Dedifferentiated amniotic fluid mesenchymal stem cell (primary cell): ENCODE results near the gene NFIX.

Experiments
- DNase-seq: peaks from one replicate; pipeline ENCODE4 v3.0.0-alpha.2; 2016; ENCODE audit errors: extremely low spot score

Gene NFIX

GRCh38 chr19:13074378-13074777 lies 79.1 kb downstream of the NFIX start:
- no peak for DNase-seq

DNA sequence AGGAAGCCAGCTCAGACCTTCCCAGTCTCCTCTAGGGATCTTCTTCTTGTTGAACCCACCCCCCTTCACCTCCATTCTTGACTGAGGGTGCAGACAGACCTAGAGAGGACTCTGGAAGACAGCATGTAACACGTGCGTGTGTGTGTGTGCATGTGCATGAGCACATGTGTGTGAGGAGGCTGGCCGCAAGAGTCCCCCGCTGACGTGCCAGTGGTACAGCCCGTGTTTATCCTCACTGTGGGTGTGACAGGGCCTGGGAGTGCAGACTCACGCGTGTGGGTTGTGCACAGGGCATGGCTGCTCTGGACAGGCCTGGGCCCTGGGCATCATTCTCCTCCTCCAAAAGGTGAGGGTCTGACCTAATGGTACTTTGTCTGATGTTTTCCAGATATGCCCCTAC lies 81.0 kb downstream of the NFIX start:
- DNase-seq: no peak

- no peak for DNase-seq
Measured at GRCh38 chr19:13076787-13077186, 81.5 kb downstream of the NFIX start.

GRCh38 chr19:13077240-13077639 lies 82.0 kb downstream of the NFIX start:
- no peak for DNase-seq

GRCh38 chr19:13078381-13078780 lies 83.1 kb downstream of the NFIX start:
- DNase-seq: no peak

GRCh38 chr19:13078897-13079541 lies 83.7 kb downstream of the NFIX start:
- DNase-seq: no peak

GRCh38 chr19:13079542-13079986 lies 84.3 kb downstream of the NFIX start:
- peak; percentile 67 for DNase-seq

- DNase-seq: no peak
Measured at GRCh38 chr19:13082192-13083007, 87.1 kb downstream of the NFIX start.

- no peak for DNase-seq
Measured at GRCh38 chr19:13083008-13083404, 87.7 kb downstream of the NFIX start.

DNA sequence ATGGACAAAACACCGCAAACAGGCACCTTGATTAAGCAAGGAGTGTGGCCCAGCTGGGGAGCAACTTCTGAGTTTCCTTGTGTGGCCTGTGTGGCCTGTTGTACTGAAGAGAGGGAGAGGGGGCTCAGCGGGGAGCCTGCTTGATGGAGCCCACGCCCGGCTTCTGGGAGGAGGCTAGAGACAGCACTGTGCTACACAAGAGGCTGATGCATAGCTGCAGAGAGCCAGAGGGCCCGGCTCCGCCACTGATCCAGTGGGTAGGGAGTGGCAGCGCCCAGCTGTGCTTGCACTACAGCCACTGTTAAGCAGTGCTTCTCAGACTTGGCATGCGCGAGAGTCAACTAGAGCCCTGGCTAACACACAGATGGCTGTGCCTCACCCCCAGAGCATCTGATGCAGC lies 88.4 kb downstream of the NFIX start:
- DNase-seq: no peak

DNA sequence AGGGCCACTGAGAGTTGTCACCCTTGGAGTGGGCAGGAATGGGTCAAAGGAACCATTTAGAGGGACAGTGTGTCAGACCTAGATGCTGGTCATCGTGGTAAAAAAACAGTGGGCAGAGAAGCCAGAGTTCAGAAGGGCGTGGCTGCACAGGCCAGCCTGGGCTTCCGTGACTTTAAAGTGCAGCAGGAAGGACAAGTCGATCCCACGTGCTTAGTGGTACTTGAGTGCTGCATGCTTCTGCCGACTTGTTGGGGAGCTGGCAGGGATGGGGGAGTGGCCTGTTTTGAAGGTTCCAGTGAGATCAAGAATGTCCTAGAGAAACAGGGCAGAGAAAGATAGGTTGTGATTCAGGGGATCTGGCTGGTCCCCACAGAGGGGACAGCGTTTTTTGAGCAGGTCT lies 90.4 kb downstream of the NFIX start:
- no peak for DNase-seq

DNA sequence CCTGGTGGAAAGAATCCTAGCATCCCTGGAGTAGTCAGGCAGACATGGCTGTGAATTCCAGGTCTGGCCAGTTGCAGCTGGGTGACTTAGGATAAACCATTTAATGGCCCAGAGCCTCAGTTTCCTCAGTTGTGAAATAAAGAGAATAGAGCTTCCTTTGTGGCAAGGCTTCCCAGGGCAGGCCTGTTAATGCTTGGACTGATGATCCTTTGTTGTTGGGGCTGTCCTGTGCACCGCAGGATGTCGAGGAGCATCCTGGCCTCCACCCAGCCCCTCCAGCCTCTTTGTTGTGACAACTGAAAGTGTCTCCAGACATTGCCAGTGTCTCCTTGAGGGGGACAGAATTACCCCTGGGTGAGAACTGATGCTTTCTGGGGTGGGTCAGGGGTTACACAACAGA lies 91.1 kb downstream of the NFIX start:
- DNase-seq: no peak

DNA sequence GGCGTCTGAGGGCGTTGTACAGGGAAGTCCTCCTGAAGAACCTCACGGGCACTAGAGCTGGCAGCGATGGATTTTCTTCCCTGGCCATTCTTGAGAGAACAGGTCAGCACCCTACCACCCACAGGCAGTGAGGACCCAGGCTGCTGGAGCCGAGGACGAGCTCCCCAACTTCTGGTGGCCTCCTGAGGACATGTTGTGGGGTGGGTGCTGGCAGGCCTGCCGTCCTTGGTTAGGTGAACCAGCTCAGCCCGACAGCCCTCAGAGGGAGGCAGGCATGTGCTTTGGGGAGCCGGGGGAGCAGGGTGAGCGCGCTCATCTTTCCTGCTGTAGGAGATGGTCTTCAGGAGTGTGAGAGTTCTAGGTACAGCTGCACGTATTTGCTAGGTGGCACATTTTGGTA lies 92.0 kb downstream of the NFIX start:
- no peak for DNase-seq

- DNase-seq: no peak
Measured at GRCh38 chr19:13087795-13088537, 92.7 kb downstream of the NFIX start.

DNA sequence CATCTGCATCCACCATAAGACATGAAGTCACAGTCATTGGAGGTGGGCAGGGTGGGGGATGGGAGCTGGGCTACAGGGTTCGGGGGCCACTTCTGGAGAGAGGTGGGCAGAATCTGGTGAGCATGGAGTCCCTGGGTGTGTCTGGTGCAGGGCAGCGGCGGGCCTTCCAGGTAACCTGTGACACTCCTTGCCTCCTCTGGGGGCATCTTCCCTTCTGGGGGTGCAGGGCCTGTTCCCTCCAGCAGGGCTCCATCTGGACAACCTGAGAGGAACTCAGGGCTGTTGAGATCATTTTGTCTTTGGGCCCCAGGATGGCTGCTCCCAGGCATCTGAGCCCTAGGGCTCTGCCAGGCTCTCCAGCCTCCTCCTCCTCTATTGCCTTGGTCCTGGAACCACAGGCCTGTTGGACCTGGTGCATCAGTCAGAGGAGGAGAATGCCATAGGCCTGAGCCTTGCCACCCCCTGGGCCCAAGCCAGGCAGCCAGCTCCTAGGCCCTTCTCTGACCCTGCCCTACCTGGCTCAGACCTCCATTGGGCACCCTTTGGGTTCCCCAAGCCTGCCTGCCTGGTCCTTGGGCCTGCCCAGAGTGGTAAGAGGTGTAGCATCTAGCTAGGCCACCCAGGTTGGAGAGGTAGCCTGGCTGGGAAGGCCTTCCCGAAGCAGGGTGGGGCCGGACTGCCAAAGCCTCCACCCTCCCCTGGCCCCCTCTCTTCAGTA lies 94.0 kb downstream of the NFIX start:
- no peak for DNase-seq

DNA sequence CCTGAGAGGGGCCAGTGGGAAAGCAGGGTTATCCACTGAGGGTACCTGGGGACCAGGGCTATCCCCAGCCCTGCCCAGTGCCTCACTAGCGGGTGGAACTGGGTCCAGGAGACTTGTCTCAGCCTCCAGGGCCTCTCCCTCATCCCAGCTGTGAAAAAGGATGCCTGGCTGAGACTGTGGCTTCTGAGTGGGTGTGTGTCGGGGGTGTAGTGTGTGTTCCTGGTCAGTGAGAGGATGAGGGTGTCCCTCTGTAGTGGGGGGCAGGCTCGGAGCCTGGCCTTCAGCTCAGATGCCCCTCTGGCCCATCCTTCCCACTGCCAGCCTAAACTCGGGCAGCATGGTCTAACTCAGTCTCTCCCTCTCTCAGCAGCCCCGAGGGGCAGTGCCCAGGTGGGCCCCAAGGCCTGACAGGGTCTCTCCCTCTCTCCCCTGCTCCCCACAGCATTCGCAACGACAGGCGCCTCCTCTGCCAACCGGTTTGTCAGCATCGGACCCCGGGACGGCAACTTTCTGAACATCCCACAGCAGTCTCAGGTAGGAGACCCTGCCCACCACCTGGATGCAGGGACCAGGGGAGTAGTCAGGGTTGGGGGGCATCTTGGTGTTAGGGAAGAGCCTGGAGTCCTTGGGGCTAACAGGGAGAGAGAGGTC lies 94.7 kb downstream of the NFIX start:
- DNase-seq: no peak

DNA sequence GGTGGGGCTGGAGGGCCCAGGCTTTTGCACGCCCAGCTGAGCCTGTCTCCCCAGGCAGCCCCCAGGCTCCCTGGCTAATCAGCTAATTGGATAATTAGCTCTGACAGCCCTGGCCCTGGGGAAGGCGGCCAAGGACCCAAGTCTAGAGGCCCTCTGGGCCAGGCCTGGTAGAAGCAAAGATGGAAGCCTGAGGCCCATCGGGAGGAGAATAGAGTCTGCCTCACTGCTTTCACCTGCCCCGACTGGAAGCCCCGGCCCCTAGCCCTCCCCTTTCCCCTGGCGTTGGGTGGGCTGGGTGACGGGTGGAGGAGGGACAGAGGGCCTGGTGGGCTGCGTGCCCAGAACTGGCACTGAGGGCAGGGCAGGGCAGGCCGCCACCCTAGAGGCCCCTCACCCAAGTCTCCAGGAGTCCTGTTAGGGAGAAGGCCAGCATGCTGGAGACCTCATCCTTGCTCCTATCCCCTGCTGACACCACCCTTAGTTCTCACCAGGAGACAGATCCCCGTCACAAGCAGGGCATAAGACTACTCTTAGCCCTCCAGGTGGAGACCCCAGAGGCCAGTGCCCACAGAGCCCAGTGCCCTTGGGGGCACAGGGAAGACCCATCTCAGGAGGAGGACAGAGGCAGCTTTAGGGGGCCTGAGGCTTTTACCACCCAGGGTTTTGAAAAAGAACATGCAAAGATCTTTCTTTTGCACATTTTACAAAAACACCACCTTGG lies 95.4 kb downstream of the NFIX start:
- DNase-seq: no peak

DNA sequence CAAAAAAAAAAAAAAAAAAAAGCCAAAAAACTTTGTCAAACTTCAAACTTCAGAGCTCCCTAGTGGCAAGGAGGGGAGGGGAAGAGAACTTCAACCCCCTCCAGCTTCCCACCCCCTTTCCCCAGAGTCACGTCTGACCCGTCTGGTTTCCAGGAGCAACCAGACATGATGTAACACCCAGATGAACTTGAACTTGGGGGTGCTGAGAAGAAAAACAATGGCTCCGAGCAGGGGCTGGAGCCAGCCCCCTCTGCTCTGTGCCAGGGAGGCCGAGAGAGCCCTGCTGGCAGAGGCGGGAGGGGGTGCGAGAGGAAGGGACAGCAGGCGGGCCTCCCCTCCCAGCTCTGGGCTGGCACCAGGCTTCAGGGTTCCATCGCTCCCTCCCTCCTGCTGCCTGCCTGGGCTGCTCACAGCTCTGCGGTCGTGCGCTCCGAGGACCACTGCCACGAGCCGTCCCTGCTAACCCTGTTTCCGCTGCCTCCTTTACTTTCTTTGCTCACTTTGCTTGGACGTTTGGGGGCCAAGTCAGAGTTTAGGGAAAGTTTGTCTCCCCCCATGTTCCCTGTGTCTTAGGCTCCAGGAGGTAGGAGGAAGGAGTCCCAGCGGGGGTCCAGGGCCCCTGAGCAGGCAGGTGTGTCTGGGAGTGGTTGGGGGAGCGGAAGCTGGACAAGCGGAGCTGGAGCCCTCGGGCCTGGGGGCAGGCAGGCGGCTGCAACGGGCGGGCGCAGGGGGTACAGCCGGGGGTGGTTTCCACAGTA lies 96.3 kb downstream of the NFIX start:
- peak; percentile 48 for DNase-seq

DNA sequence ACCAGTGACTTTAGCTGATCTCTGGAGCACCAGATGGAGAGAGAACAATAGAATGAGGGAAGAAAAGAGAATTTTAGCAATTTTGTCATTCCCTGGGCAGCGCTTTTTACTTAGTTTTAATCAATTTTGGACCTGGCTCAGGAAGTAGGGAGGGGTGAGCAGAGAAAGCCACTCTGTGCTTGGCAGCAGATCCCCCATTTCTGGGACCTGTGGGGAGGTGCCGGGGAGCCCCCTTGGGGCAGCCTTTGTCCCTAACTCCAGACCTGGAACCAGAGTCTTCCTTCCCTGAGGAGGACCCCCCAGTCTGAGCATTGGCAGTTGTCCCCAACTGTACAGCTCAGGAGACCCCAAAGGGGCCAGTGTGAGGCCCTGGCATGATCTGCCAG lies 96.9 kb downstream of the NFIX start:
- no peak for DNase-seq

- no peak for DNase-seq
Measured at GRCh38 chr19:13092606-13093235, 97.4 kb downstream of the NFIX start.
